Omental fat pad (tissue), 4 donors: ENCODE results near the gene VPS4B. TPM values are rescaled to one million over a fixed set of nuclear protein-coding genes. Genes with fewer than 3 reads are reported as not detected.
"Not testable (repeated sequence)": the region's sequence is repeated elsewhere in the genome, so short reads cannot be mapped to it uniquely, and the experiment has no call there.

Experiments used
- ATAC-seq: fragments of 150-250 bp; one replicate; pipeline ENCODE4 v1.9.1; 2016; ENCODE audit warnings: mild to moderate bottlenecking, moderate library complexity; ENCODE audit not compliant: low FRiP score
- DNase-seq: peaks from one replicate; pipeline ENCODE4 v3.0.0-alpha.2; 2019; ENCODE audit warnings: low spot score
- CTCF ChIP-seq, 3 donors: fragments of 450-650 bp; IDR thresholded peaks; one replicate each; pipeline ENCODE4 v1.5.1; 2016 to 2017; ENCODE audit warnings: antibody characterized with exemption in 3 of 3, mild to moderate bottlenecking in 3 of 3, moderate library complexity in 2 of 3
- total RNA-seq, 4 donors: library from RNA; depleted of rRNA; stranded (reverse); fragments of >200 nt; gene quantifications; one replicate each; pipeline ENCODE4 v1.1.0, GENCODE V29; 2016

Gene VPS4B
- total RNA-seq, 4 donors from 2014 or later: 26.6 to 45.4 (median 30.7) TPM

- TF ChIP-seq CTCF (IDR thresholded peaks at IDR 0.05): no peak
- no peak for DNase-seq
- no peak for ATAC-seq
These were observed 35.7 kb upstream of the VPS4B start for GRCh38 chr18:63457977-63458376.

GRCh38 chr18:63454497-63454896, 32.2 kb upstream of the VPS4B start:
- ATAC-seq (no peak), DNase-seq (no peak)
- TF ChIP-seq CTCF (IDR thresholded peaks at IDR 0.05): no peak

GRCh38 chr18:63452751-63453150, 30.5 kb upstream of the VPS4B start:
- not testable (repeated sequence) for ATAC-seq, DNase-seq

GRCh38 chr18:63451799-63452660, 29.8 kb upstream of the VPS4B start:
- DNase-seq (no peak), ATAC-seq (no peak)
- TF ChIP-seq CTCF (IDR thresholded peaks at IDR 0.05): no peak

GRCh38 chr18:63449426-63449825, 27.1 kb upstream of the VPS4B start:
- DNase-seq: no peak
- TF ChIP-seq CTCF (IDR thresholded peaks at IDR 0.05): no peak
- no peak for ATAC-seq

GRCh38 chr18:63447066-63447465, 24.8 kb upstream of the VPS4B start:
- TF ChIP-seq CTCF (IDR thresholded peaks at IDR 0.05): no peak
- no peak for DNase-seq
- no peak for ATAC-seq

GRCh38 chr18:63446266-63446665, 24.0 kb upstream of the VPS4B start:
- TF ChIP-seq CTCF (IDR thresholded peaks at IDR 0.05): no peak
- no peak for ATAC-seq
- DNase-seq: no peak
